GM19099 (cell line): ENCODE results near the gene PIP5K1C.

Experiments
- POLR2A ChIP-seq: IDR thresholded peaks from 3 replicates; pipeline ENCODE4 v1.6.1; 2011; ENCODE audit warnings: low read depth; ENCODE audit not compliant: insufficient read length; ENCODE audit errors: extremely low read depth

The PIP5K1C gene

GRCh38 chr19:3612901-3613741 is 87.1 kb downstream of the PIP5K1C start:
- no peak for TF ChIP-seq POLR2A

GRCh38 chr19:3612330-3612729 is 87.9 kb downstream of the PIP5K1C start:
- TF ChIP-seq POLR2A, result no peak

- no peak for TF ChIP-seq POLR2A
These were observed 88.4 kb downstream of the PIP5K1C start for GRCh38 chr19:3611841-3612240.

- no peak for TF ChIP-seq POLR2A
These were observed 89.2 kb downstream of the PIP5K1C start for GRCh38 chr19:3610745-3611717.

- no peak for TF ChIP-seq POLR2A
These were observed 90.2 kb downstream of the PIP5K1C start for GRCh38 chr19:3609779-3610719.

GRCh38 chr19:3608750-3609322 is 91.4 kb downstream of the PIP5K1C start:
- no peak for TF ChIP-seq POLR2A

GRCh38 chr19:3608079-3608641 is 92.1 kb downstream of the PIP5K1C start:
- no peak for TF ChIP-seq POLR2A

GRCh38 chr19:3607303-3608078 is 92.8 kb downstream of the PIP5K1C start:
- TF ChIP-seq POLR2A, result no peak

- no peak for TF ChIP-seq POLR2A
These were observed 93.5 kb downstream of the PIP5K1C start, which contains the start of gene TBXA2R for GRCh38 chr19:3606690-3607289. TBXA2R (minus strand) TSS chr19:3606875; CDS start chr19:3600634, 6,241 bp downstream.

GRCh38 chr19:3606174-3606689 is 94.0 kb downstream of the PIP5K1C start:
- no peak for TF ChIP-seq POLR2A

GRCh38 chr19:3605770-3606169 is 94.5 kb downstream of the PIP5K1C start:
- TF ChIP-seq POLR2A, result no peak

GRCh38 chr19:3605361-3605760 is 94.9 kb downstream of the PIP5K1C start:
- no peak for TF ChIP-seq POLR2A
